Epithelial cell of prostate (primary cell): ENCODE measurements around the gene PCK2.

Experiments
- DNase-seq: peaks from one replicate; pipeline ENCODE4 v3.0.0-alpha.2; 2011; ENCODE audit warnings: low read depth, low spot score
- H3K27ac ChIP-seq: fragments of 450-650 bp; 2 replicates; pipeline ENCODE4 v1.5.1; 2017; ENCODE audit warnings: mild to moderate bottlenecking

Gene PCK2

GRCh38 chr14:24074625-24075484, 19.3 kb upstream of the PCK2 start:
- no peak overlapping the region for H3K27ac ChIP-seq

GRCh38 chr14:24075485-24076301, 18.4 kb upstream of the PCK2 start:
- DNase-seq = no peak
- H3K27ac ChIP-seq = no peak overlapping the region

More at GRCh38 chr14:24074625-24075484, 19.3 kb upstream of the PCK2 start:
- DNase-seq = no peak

- no peak for DNase-seq
- H3K27ac ChIP-seq = no peak overlapping the region
Observed at GRCh38 chr14:24076302-24076601, 17.9 kb upstream of the PCK2 start.

GRCh38 chr14:24077086-24077485, 17.0 kb upstream of the PCK2 start:
- no peak for DNase-seq
- H3K27ac ChIP-seq = no peak overlapping the region

GRCh38 chr14:24078146-24078545, 16.0 kb upstream of the PCK2 start:
- DNase-seq = no peak
- no peak overlapping the region for H3K27ac ChIP-seq

GRCh38 chr14:24079491-24080141, 14.5 kb upstream of the PCK2 start:
- DNase-seq = no peak
- H3K27ac ChIP-seq = no peak overlapping the region

GRCh38 chr14:24080142-24080530, 14.0 kb upstream of the PCK2 start:
- no peak overlapping the region for H3K27ac ChIP-seq
- DNase-seq = no peak

GRCh38 chr14:24080888-24081738, 13.0 kb upstream of the PCK2 start:
- DNase-seq = no peak
- H3K27ac ChIP-seq = no peak overlapping the region

- no peak overlapping the region for H3K27ac ChIP-seq
- DNase-seq = no peak
Observed at GRCh38 chr14:24081739-24082211, 12.3 kb upstream of the PCK2 start.

GRCh38 chr14:24082411-24083080, 11.6 kb upstream of the PCK2 start:
- DNase-seq = no peak
- H3K27ac ChIP-seq = no peak overlapping the region

GRCh38 chr14:24083462-24083861, 10.6 kb upstream of the PCK2 start:
- no peak for DNase-seq
- H3K27ac ChIP-seq = no peak overlapping the region

- DNase-seq = no peak
- no peak overlapping the region for H3K27ac ChIP-seq
Observed at GRCh38 chr14:24084440-24084839, 9.7 kb upstream of the PCK2 start.

GRCh38 chr14:24085215-24085614, 8.9 kb upstream of the PCK2 start:
- DNase-seq = no peak
- no peak overlapping the region for H3K27ac ChIP-seq

- no peak overlapping the region for H3K27ac ChIP-seq
- no peak for DNase-seq
Observed at GRCh38 chr14:24086193-24086955, 7.7 kb upstream of the PCK2 start.

GRCh38 chr14:24087004-24087403, 7.1 kb upstream of the PCK2 start:
- H3K27ac ChIP-seq = no peak overlapping the region
- DNase-seq = no peak

- no peak for DNase-seq
- H3K27ac ChIP-seq = no peak overlapping the region
Observed at GRCh38 chr14:24088095-24088494, 6.0 kb upstream of the PCK2 start.

- H3K27ac ChIP-seq = no peak overlapping the region
- no peak for DNase-seq
Observed at GRCh38 chr14:24089890-24090289, 4.2 kb upstream of the PCK2 start.

- DNase-seq = no peak
- H3K27ac ChIP-seq = no peak overlapping the region
Observed at GRCh38 chr14:24092110-24092504, 2.0 kb upstream of the PCK2 start.
